ENCODE results near the gene PACSIN2. TPM values are rescaled to one million over a fixed set of nuclear protein-coding genes. Genes with fewer than 3 reads are reported as not detected.

PACSIN2 gene
- total and polyA plus RNA-seq, 2 of the 13 experiments (the other 11 are each of a cell fraction or from before 2014, with no cell fraction given): 54.1 to 68.8 TPM

DNA sequence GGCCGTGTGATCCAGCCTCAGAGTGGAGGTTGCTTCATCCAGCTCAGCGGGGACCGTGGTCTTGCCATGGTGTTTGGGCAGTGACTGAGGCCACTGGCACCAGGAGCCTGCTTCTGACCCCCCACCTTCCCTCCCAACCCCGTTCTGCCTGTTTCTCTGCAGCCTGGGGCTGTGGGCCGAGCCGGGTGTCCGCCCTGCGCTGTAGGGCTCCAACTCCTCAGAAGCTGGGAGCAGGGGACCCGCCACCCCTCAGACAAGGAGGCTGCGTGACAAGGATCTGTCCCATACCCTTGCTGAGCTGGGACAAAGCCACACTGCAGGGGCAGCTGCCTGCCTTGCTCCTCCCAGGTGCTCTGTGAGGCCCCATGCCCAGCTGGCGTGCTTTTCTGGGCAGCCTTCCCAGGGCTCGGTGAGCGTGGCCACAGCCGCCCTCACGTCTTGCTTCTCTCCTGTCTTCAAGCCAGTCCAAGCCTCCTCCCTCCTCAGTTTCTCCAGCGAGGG is 146.1 kb downstream of the PACSIN2 start:
- Histone ChIP-seq H3K27ac (ENCODE audit: extremely low read length, insufficient read depth, low read length) (no peak overlapping the region), H3K9ac (ENCODE audit: insufficient read depth, low read depth, low read length) (no peak overlapping the region), H2AFZ (ENCODE audit: low read length) (no peak overlapping the region), H3K9me3 (ENCODE audit: low read length) (no peaks in the 10 kb centered on the region), H3K4me2 (ENCODE audit: low read depth, low read length) (no peak overlapping the region), H3K27me3 (ENCODE audit: control insufficient read depth in 1 of 2, insufficient read depth in 2 of 2, low read length in 2 of 2) (no peaks in the 10 kb centered on the region), H3K79me2 (ENCODE audit: insufficient read depth, low read length) (no peaks in the 10 kb centered on the region), H3K4me3 (replicated peaks in 1 of 3; ENCODE audit: insufficient read depth in 1 of 3, low read depth in 2 of 3, low read length in 3 of 3) (no peak overlapping the region), H4K20me1 (ENCODE audit: insufficient read depth, low read length) (no peaks in the 10 kb centered on the region), H3K36me3 (replicated peaks in 1 of 2; ENCODE audit: control insufficient read depth in 1 of 2, insufficient read depth in 2 of 2, low read length in 2 of 2) (peaks cover 15 to 42% of the 10 kb centered on the region in 2 experiments), H3K4me1 (ENCODE audit: insufficient read depth, low read length) (peaks cover 9% of the 10 kb centered on the region; the same call in 1 of the 2 replicates)
- no TSS peak for BruUV-seq (replicated peaks)
- ATAC-seq (no peak), DNase-seq (ENCODE audit: low spot score) (no peak), FAIRE-seq (no peak)
- CTCF ChIA-PET (ENCODE audit: low intra/inter-chr PET ratio, low total read pairs): no interaction called here
- in situ Hi-C loops (cut with HindIII; ENCODE audit: extremely low pct_ligation_motif_present, low pct_unique_long_range_greater_than_20kb) (loop anchor here (5.0 kb wide), 1 partner anchor 96 kb away; no protein-coding TSS in a partner anchor), intact Hi-C loops (cut with micrococcal nuclease; ENCODE audit: unreplicated experiment) (loop anchor here (5.0 kb wide), 1 partner anchor 86 kb away; no protein-coding TSS in a partner anchor)
- WGBS (ENCODE audit: low lambda C conversion rate): 97% methylated on average over 7 of the region's 16 CpGs
- POLR2A ChIA-PET: interaction anchor here (0.7 to 2.1 kb wide), 3 partner anchors 11 to 146 kb away, joined by 3 to 11 read pairs (median 5); partner anchors contain the start of genes ARFGAP3 and PACSIN2
- no peak for TF ChIP-seq FOSL2 (CRISPR knock-in tag; IDR thresholded peaks at IDR 0.05)
- peak; percentile 78 for TF ChIP-seq RBM22 (optimal IDR thresholded peaks at IDR 0.05; ENCODE audit: low read length)
- TF ChIP-seq, protein P1, sequence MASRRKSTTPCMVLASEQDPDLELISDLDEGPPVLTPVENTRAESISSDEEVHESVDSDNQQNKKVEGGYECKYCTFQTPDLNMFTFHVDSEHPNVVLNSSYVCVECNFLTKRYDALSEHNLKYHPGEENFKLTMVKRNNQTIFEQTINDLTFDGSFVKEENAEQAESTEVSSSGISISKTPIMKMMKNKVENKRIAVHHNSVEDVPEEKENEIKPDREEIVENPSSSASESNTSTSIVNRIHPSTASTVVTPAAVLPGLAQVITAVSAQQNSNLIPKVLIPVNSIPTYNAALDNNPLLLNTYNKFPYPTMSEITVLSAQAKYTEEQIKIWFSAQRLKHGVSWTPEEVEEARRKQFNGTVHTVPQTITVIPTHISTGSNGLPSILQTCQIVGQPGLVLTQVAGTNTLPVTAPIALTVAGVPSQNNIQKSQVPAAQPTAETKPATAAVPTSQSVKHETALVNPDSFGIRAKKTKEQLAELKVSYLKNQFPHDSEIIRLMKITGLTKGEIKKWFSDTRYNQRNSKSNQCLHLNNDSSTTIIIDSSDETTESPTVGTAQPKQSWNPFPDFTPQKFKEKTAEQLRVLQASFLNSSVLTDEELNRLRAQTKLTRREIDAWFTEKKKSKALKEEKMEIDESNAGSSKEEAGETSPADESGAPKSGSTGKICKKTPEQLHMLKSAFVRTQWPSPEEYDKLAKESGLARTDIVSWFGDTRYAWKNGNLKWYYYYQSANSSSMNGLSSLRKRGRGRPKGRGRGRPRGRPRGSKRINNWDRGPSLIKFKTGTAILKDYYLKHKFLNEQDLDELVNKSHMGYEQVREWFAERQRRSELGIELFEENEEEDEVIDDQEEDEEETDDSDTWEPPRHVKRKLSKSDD (CRISPR knock-in tag; IDR thresholded peaks at IDR 0.05; ENCODE audit: low read depth): no peak
- TF ChIP-seq MTA1 (CRISPR knock-in tag; IDR thresholded peaks at IDR 0.05; ENCODE audit: borderline replicate concordance): no peak
- TF ChIP-seq, protein P2, sequence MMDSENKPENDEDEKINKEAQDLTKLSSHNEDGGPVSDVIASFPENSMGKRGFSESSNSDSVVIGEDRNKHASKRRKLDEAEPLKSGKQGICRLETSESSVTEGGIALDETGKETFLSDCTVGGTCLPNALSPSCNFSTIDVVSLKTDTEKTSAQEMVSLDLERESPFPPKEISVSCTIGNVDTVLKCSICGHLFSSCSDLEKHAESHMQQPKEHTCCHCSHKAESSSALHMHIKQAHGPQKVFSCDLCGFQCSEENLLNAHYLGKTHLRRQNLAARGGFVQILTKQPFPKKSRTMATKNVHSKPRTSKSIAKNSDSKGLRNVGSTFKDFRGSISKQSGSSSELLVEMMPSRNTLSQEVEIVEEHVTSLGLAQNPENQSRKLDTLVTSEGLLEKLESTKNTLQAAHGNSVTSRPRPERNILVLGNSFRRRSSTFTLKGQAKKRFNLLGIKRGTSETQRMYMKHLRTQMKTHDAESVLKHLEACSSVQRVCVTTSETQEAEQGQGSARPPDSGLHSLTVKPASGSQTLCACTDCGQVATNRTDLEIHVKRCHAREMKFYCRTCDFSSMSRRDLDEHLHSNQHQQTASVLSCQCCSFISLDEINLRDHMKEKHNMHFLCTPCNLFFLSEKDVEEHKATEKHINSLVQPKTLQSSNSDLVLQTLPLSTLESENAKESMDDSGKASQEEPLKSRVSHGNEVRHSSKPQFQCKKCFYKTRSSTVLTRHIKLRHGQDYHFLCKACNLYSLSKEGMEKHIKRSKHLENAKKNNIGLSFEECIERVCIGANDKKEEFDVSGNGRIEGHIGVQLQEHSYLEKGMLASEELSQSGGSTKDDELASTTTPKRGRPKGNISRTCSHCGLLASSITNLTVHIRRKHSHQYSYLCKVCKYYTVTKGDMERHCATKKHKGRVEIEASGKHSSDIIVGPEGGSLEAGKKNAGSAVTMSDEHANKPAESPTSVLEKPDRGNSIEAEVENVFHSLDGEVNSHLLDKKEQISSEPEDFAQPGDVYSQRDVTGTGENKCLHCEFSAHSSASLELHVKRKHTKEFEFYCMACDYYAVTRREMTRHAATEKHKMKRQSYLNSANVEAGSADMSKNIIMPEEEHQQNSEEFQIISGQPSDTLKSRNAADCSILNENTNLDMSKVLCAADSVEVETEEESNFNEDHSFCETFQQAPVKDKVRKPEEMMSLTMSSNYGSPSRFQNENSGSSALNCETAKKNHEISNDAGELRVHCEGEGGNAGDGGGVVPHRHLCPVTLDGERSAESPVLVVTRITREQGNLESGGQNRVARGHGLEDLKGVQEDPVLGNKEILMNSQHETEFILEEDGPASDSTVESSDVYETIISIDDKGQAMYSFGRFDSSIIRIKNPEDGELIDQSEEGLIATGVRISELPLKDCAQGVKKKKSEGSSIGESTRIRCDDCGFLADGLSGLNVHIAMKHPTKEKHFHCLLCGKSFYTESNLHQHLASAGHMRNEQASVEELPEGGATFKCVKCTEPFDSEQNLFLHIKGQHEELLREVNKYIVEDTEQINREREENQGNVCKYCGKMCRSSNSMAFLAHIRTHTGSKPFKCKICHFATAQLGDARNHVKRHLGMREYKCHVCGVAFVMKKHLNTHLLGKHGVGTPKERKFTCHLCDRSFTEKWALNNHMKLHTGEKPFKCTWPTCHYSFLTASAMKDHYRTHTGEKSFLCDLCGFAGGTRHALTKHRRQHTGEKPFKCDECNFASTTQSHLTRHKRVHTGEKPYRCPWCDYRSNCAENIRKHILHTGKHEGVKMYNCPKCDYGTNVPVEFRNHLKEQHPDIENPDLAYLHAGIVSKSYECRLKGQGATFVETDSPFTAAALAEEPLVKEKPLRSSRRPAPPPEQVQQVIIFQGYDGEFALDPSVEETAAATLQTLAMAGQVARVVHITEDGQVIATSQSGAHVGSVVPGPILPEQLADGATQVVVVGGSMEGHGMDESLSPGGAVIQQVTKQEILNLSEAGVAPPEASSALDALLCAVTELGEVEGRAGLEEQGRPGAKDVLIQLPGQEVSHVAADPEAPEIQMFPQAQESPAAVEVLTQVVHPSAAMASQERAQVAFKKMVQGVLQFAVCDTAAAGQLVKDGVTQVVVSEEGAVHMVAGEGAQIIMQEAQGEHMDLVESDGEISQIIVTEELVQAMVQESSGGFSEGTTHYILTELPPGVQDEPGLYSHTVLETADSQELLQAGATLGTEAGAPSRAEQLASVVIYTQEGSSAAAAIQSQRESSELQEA (CRISPR knock-in tag; IDR thresholded peaks at IDR 0.05; ENCODE audit: not compliant biosample characterization): no peak
- TF ChIP-seq, protein P3, sequence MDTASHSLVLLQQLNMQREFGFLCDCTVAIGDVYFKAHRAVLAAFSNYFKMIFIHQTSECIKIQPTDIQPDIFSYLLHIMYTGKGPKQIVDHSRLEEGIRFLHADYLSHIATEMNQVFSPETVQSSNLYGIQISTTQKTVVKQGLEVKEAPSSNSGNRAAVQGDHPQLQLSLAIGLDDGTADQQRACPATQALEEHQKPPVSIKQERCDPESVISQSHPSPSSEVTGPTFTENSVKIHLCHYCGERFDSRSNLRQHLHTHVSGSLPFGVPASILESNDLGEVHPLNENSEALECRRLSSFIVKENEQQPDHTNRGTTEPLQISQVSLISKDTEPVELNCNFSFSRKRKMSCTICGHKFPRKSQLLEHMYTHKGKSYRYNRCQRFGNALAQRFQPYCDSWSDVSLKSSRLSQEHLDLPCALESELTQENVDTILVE (CRISPR knock-in tag; IDR thresholded peaks at IDR 0.05): no peak
- TF ChIP-seq, protein P4, sequence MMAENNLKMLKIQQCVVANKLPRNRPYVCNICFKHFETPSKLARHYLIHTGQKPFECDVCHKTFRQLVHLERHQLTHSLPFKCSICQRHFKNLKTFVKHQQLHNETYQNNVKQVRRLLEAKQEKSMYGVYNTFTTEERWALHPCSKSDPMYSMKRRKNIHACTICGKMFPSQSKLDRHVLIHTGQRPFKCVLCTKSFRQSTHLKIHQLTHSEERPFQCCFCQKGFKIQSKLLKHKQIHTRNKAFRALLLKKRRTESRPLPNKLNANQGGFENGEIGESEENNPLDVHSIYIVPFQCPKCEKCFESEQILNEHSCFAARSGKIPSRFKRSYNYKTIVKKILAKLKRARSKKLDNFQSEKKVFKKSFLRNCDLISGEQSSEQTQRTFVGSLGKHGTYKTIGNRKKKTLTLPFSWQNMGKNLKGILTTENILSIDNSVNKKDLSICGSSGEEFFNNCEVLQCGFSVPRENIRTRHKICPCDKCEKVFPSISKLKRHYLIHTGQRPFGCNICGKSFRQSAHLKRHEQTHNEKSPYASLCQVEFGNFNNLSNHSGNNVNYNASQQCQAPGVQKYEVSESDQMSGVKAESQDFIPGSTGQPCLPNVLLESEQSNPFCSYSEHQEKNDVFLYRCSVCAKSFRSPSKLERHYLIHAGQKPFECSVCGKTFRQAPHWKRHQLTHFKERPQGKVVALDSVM (CRISPR knock-in tag; IDR thresholded peaks at IDR 0.05): no peak
- no peak for TF ChIP-seq POLR2AphosphoS2 (IDR thresholded peaks at IDR 0.05; ENCODE audit: low read depth, low read length)
- TF ChIP-seq AGO2 (optimal IDR thresholded peaks at IDR 0.05; ENCODE audit: low read depth, low read length): peak; percentile 90
